KOPT-K1 (cell line): ENCODE measurements around the gene OPRM1.

Source experiments
- H3K27ac ChIP-seq: fragments of 200-600 bp; sonication (generic); 2 replicates; pipeline ENCODE4 v1.5.1; 2016; ENCODE audit warnings: antibody characterized with exemption, mild to moderate bottlenecking, low read depth, low read length; ENCODE audit not compliant: poor library complexity, severe bottlenecking
- H3K36me3 ChIP-seq: fragments of 200-600 bp; sonication (generic); 2 replicates; pipeline ENCODE4 v1.5.1; 2017; ENCODE audit warnings: antibody characterized with exemption, mild to moderate bottlenecking, low read length, moderate library complexity; ENCODE audit not compliant: insufficient read depth
- H3K9me3 ChIP-seq: fragments of 200-600 bp; sonication (generic); 2 replicates; pipeline ENCODE4 v1.5.1; 2017; ENCODE audit warnings: antibody characterized with exemption, low read length, mild to moderate bottlenecking; ENCODE audit not compliant: insufficient read depth, poor library complexity, severe bottlenecking

The OPRM1 gene

GRCh38 chr6:154039231-154039842, at the start of gene OPRM1:
TSS of gene OPRM1 (plus strand) at chr6:154039240. CDS start at chr6:154039545, 305 bp downstream.
- Histone ChIP-seq H3K36me3 (no peaks in the 10 kb centered on the region), H3K27ac (no peak within 1 kb of the TSS), H3K9me3 (no peaks in the 10 kb centered on the region)

GRCh38 chr6:153989989-153990388, 49.1 kb upstream of the OPRM1 start:
- no peak overlapping the region for H3K27ac ChIP-seq
- no peaks in the 10 kb centered on the region for H3K36me3 ChIP-seq
- no peaks in the 10 kb centered on the region for H3K9me3 ChIP-seq

DNA sequence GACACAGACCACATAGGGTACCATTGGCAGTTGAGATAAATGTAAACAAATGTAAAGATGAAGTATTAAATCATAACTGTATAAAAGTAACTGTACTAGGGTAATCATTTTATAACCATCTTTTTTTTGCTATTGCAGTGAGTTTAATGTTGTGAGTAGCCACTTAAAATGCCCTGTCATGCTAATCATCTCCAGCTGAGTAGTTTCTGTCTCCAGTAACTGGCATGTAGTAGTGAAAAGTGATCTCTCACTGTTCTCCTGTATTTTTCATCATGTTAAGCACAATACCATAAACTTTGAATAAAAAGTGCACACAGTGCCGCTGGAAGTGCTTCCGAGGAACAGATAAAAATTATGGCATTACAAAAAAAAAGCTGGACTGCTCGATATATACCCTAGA, 45.0 kb upstream of the OPRM1 start:
- Histone ChIP-seq H3K9me3 (no peaks in the 10 kb centered on the region), H3K27ac (no peak overlapping the region), H3K36me3 (no peaks in the 10 kb centered on the region)

- Histone ChIP-seq H3K36me3 (no peaks in the 10 kb centered on the region), H3K27ac (no peak overlapping the region), H3K9me3 (no peaks in the 10 kb centered on the region)
Measured at GRCh38 chr6:153994811-153995210, 44.2 kb upstream of the OPRM1 start.

GRCh38 chr6:153997221-153997620, 41.8 kb upstream of the OPRM1 start:
- no peaks in the 10 kb centered on the region for H3K9me3 ChIP-seq
- no peak overlapping the region for H3K27ac ChIP-seq
- H3K36me3 ChIP-seq: no peaks in the 10 kb centered on the region

DNA sequence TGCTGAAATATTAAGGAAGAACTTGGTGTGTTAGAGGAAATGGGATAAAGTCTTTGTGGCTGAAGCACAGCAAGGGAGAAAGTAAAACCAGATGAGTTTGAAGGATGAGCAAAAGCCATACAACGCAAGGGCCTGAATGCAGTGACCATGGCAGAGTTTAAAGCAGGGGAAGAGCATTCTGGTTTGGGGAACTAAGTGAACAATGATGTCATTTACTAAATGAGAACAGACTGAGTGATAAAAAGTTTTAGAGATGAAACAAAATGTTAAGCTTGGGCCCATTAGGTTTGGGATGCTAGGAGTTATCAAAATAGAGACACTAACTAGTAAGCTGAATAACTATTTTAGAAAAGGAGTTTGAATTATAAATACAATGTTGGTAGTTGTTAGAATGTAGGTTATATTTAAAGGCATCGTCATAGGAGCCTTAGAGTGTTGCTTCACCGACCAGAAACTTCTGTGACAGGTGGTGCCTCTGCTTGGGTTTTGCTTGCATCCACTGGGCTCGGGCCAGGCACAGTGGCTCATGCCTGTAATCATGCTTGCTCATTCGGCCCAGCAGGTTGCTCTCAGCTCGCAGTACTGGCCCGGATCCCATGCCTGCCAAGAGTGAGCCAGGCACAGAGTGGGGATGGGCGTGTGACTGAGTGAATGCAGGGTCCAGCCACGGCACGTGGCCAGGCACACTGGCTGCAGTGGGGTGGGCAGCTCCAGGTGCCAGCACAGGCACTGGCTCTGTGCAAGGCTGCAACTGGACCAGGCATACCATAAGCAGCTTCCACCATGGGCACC, 37.4 kb upstream of the OPRM1 start:
- Histone ChIP-seq H3K36me3 (no peaks in the 10 kb centered on the region), H3K9me3 (no peaks in the 10 kb centered on the region), H3K27ac (no peak overlapping the region)

- Histone ChIP-seq H3K9me3 (no peaks in the 10 kb centered on the region), H3K27ac (no peak overlapping the region), H3K36me3 (no peaks in the 10 kb centered on the region)
Measured at GRCh38 chr6:154002894-154003293, 36.1 kb upstream of the OPRM1 start.

DNA sequence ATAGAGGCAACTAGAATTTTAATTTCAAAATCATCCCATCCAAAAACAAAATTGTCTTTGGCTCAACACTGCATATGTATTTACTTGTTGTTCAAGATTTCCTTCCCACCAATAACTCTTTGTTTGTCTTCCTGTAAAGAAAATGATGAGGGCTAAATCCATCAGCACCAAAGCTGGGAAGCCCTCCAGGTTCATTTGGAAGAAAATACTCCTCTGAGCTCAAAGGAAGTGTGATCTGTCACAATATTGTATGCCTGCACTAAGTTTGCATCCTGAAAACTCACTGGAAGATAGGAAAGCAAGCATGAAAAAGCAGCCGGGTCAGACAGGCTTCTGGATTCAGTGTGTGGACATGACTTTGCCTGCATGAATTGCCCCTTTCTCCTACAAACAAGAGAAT, 28.7 kb upstream of the OPRM1 start:
- no peaks in the 10 kb centered on the region for H3K36me3 ChIP-seq
- H3K27ac ChIP-seq: no peak overlapping the region
- H3K9me3 ChIP-seq: no peaks in the 10 kb centered on the region

GRCh38 chr6:154012852-154013251, 26.2 kb upstream of the OPRM1 start:
- no peaks in the 10 kb centered on the region for H3K36me3 ChIP-seq
- no peak overlapping the region for H3K27ac ChIP-seq
- no peaks in the 10 kb centered on the region for H3K9me3 ChIP-seq

- Histone ChIP-seq H3K27ac (no peak overlapping the region), H3K36me3 (no peaks in the 10 kb centered on the region), H3K9me3 (no peaks in the 10 kb centered on the region)
Measured at GRCh38 chr6:154017786-154018185, 21.3 kb upstream of the OPRM1 start.

DNA sequence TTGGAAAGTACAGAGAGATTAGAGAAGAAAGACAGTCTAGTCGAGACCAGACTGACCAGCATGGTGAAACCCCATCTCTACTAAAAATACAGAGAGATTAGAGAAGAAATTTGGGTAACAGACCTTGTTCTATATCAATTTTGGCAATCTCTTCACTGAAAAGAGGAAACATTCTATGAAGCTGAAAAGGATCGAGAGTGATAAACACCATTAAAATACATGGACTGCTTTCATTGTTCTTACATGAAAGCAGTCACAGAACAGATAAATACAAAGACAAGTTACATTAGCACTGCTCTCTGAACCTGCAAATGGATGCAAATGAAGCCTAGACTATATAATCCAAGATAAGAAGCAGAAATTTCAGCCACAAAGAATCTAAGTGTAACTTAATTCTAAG, 8.4 kb upstream of the OPRM1 start:
- Histone ChIP-seq H3K27ac (no peak overlapping the region), H3K9me3 (no peaks in the 10 kb centered on the region), H3K36me3 (no peaks in the 10 kb centered on the region)

- Histone ChIP-seq H3K27ac (no peak overlapping the region), H3K9me3 (no peaks in the 10 kb centered on the region), H3K36me3 (no peaks in the 10 kb centered on the region)
Measured at GRCh38 chr6:154041001-154041400, 2.0 kb downstream of the OPRM1 start.

- Histone ChIP-seq H3K9me3 (no peaks in the 10 kb centered on the region), H3K27ac (no peak overlapping the region), H3K36me3 (no peaks in the 10 kb centered on the region)
Measured at GRCh38 chr6:154053141-154053540, 14.1 kb downstream of the OPRM1 start.

DNA sequence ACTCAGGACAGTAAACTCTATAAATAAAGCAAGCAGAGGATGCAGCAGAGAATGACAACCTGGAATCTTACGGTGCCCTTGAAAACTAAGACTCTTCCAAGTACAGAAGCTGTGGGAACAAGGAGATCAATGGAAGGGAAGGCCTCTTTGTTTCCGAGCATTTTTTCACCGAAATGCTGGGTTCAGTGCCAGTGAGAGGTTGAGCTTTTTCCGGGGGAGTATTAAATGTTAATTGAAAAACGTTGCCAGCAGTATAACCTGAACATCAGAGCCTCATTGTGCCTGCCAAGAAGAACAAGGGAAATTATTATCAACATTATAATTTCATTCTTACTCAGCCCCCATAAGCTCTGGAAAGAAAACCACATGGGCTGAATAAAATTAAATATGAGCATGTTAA, 17.5 kb downstream of the OPRM1 start:
- no peak overlapping the region for H3K27ac ChIP-seq
- H3K9me3 ChIP-seq: no peaks in the 10 kb centered on the region
- no peaks in the 10 kb centered on the region for H3K36me3 ChIP-seq

GRCh38 chr6:154057098-154057497, 18.1 kb downstream of the OPRM1 start:
- H3K36me3 ChIP-seq: no peaks in the 10 kb centered on the region
- H3K27ac ChIP-seq: no peak overlapping the region
- H3K9me3 ChIP-seq: no peaks in the 10 kb centered on the region
